ENCODE data around the gene CALN1.

- TF ChIP-seq CTCF (IDR thresholded peaks at IDR 0.05) (no peak), POLR2AphosphoS5 (IDR thresholded peaks at IDR 0.05) (no peak), POLR2A (IDR thresholded peaks at IDR 0.05) (no peak), EP300 (IDR thresholded peaks at IDR 0.05) (no peak)
These were observed 374.0 kb downstream of the CALN1 start for GRCh38 chr7:72038022-72038732.
